ENCODE measurements around the gene MRPL53. TPM values are rescaled to one million over a fixed set of nuclear protein-coding genes. Genes with fewer than 3 reads are reported as not detected.

Gene MRPL53
- total and polyA plus RNA-seq, 2 of the 8 experiments (the other 6 are each of a cell fraction or from before 2014, with no cell fraction given): 36.6 to 46.3 TPM

DNA sequence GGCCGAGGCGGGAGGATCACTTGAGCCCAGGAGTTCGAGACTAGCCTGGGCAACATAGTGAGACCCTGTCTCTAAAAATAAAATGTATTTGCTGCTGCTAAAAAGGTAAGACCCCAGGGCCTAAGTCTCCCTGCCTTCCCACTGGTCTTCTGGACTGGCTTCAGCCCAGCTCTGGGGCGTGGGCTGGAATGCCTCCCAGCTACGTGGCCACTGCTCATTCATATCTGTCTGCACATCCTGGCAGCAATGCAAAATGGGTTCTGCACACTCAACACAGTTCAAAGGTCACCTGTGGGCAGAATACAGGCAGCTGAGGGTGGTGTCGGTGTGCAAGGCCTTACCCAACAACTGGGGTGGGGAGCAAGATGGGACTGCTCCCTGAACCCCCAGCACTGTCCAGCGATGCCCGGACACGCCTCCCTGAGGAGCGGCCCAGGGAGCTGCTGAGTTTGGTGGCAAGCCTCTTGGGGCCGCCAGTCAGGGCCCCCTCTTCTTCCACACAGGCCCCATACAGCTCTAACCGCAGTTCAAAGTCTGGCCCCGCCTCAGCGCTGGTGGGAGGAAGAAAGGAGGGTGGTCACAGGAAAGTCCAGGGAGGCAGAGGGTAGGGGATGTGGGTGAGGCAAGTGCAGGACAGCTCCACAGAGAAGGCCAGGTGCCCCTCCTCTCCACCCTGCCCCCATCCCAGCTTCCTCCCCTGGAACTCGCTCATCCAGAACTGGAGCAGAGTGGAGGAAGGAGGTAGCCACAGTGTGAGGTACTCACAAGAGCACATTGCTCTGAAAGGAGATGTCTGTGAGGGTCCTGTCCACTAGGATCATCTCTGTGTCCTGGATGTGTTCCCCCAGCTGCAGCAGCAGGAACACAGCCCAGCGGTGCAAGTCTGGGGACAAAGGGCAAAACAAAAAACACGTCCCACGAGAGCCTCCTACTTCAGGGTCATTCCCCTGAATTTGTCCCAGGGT lies 42.7 kb downstream of the MRPL53 start (continued):
- no peak for TF ChIP-seq ATF2 (IDR thresholded peaks at IDR 0.05; ENCODE audit: low read length)
- TF ChIP-seq, protein P1, sequence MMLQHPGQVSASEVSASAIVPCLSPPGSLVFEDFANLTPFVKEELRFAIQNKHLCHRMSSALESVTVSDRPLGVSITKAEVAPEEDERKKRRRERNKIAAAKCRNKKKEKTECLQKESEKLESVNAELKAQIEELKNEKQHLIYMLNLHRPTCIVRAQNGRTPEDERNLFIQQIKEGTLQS (IDR thresholded peaks at IDR 0.05; ENCODE audit: insufficient read depth, low read depth, low read length): no peak
- no peak for TF ChIP-seq YY1 (IDR thresholded peaks at IDR 0.05; ENCODE audit: low read depth, low read length)
- TF ChIP-seq, protein P2, sequence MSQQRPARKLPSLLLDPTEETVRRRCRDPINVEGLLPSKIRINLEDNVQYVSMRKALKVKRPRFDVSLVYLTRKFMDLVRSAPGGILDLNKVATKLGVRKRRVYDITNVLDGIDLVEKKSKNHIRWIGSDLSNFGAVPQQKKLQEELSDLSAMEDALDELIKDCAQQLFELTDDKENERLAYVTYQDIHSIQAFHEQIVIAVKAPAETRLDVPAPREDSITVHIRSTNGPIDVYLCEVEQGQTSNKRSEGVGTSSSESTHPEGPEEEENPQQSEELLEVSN (IDR thresholded peaks at IDR 0.05): no peak
- no peak for TF ChIP-seq USF2 (IDR thresholded peaks at IDR 0.05; ENCODE audit: low read length)
- TF ChIP-seq EZH2 (IDR thresholded peaks at IDR 0.05; ENCODE audit: low read depth, low read length, severe bottlenecking): no peak
- TF ChIP-seq CHD1 (IDR thresholded peaks at IDR 0.05; ENCODE audit: low read depth, low read length): no peak
- no peak for TF ChIP-seq PHF8 (conservative IDR thresholded peaks at IDR 0.05; ENCODE audit: low read depth, low read length)
- no peak for TF ChIP-seq SRF (IDR thresholded peaks at IDR 0.05; ENCODE audit: low read depth, low read length)
